ENCODE measurements around the gene EFCAB6. TPM values are rescaled to one million over a fixed set of nuclear protein-coding genes. Genes with fewer than 3 reads are reported as not detected.

EFCAB6 gene
- total and polyA plus RNA-seq, 8 donors, result 0.29 to 10.5 (median 3.5) TPM

- 73 to 86% (median 82%) methylated on average over 3 to 9 of the region's 9 CpGs for WGBS, 5 donors
- no peak for DNase-seq
- TF ChIP-seq EP300 (IDR thresholded peaks at IDR 0.05), result no peak
- TF ChIP-seq CTCF (IDR thresholded peaks at IDR 0.05), result no peak
- TF ChIP-seq POLR2A (IDR thresholded peaks at IDR 0.05), result no peak
- no peak for TF ChIP-seq POLR2AphosphoS5 (IDR thresholded peaks at IDR 0.05)
- Histone ChIP-seq H3K4me3 (no peak overlapping the region), H3K36me3 (no peaks in the 10 kb centered on the region), H3K9me3 (peaks cover 3 to 19% (median 9%) of the 10 kb centered on the region in 4 donors), H3K27me3 (no peaks in the 10 kb centered on the region), H3K27ac (no peak overlapping the region), H3K4me1 (no peaks in the 10 kb centered on the region)
- intact Hi-C loops (cut with DNase I; ENCODE audit: low total_unique reads), result no loop called here
These were observed 177.0 kb downstream of the EFCAB6 start for GRCh38 chr22:43635101-43635500.

GRCh38 chr22:43634316-43634715 lies 177.8 kb downstream of the EFCAB6 start:
- no peaks in the 10 kb centered on the region for H3K4me1 ChIP-seq
- no peak overlapping the region for H3K4me3 ChIP-seq
- TF ChIP-seq POLR2A (IDR thresholded peaks at IDR 0.05) (no peak), EP300 (IDR thresholded peaks at IDR 0.05) (no peak), CTCF (IDR thresholded peaks at IDR 0.05) (no peak), POLR2AphosphoS5 (IDR thresholded peaks at IDR 0.05) (no peak)
- DNase-seq, result no peak
- H3K27me3 ChIP-seq, result no peaks in the 10 kb centered on the region
- 59 to 65% (median 63%) methylated on average over 4 of the region's 4 CpGs for WGBS, 5 donors
- H3K9me3 ChIP-seq, result peaks cover 1 to 11% (median 6%) of the 10 kb centered on the region in 4 donors
- no peak overlapping the region for H3K27ac ChIP-seq
- H3K36me3 ChIP-seq, result no peaks in the 10 kb centered on the region
- intact Hi-C loops (cut with DNase I; ENCODE audit: low total_unique reads), result no loop called here

GRCh38 chr22:43633631-43634285 lies 178.3 kb downstream of the EFCAB6 start:
- intact Hi-C loops (cut with DNase I; ENCODE audit: low total_unique reads), result no loop called here
- Histone ChIP-seq H3K4me3 (no peak overlapping the region), H3K27me3 (no peaks in the 10 kb centered on the region), H3K36me3 (no peaks in the 10 kb centered on the region), H3K9me3 (peaks cover 0 to 5% (median under 1%) of the 10 kb centered on the region in 4 donors), H3K4me1 (no peaks in the 10 kb centered on the region), H3K27ac (no peak overlapping the region)
- DNase-seq, result no peak
- TF ChIP-seq EP300 (IDR thresholded peaks at IDR 0.05), result no peak
- 58 to 82% (median 75%) methylated on average over 13 of the region's 13 CpGs for WGBS, 5 donors

GRCh38 chr22:43631846-43632245 lies 180.3 kb downstream of the EFCAB6 start:
- TF ChIP-seq CTCF (IDR thresholded peaks at IDR 0.05), result no peak
- no peak for TF ChIP-seq POLR2AphosphoS5 (IDR thresholded peaks at IDR 0.05)
- no peak for TF ChIP-seq EP300 (IDR thresholded peaks at IDR 0.05)
- no peak for TF ChIP-seq POLR2A (IDR thresholded peaks at IDR 0.05)
- WGBS, 5 donors, result 91 to 97% (median 95%) methylated on average over 10 of the region's 10 CpGs
- H3K4me3 ChIP-seq, result no peak overlapping the region
- intact Hi-C loops (cut with DNase I; ENCODE audit: low total_unique reads), result no loop called here
- H3K9me3 ChIP-seq, result no peaks in the 10 kb centered on the region
- DNase-seq, result no peak
- no peak overlapping the region for H3K27ac ChIP-seq
- no peaks in the 10 kb centered on the region for H3K27me3 ChIP-seq
- H3K4me1 ChIP-seq, result no peaks in the 10 kb centered on the region
- H3K36me3 ChIP-seq, result no peaks in the 10 kb centered on the region

GRCh38 chr22:43631201-43631600 lies 180.9 kb downstream of the EFCAB6 start:
- intact Hi-C loops (cut with DNase I; ENCODE audit: low total_unique reads), result no loop called here
- H3K4me1 ChIP-seq, result no peaks in the 10 kb centered on the region
- WGBS, 5 donors, result 93 to 96% (median 94%) methylated on average over 11 of the region's 11 CpGs
- TF ChIP-seq CTCF (IDR thresholded peaks at IDR 0.05) (no peak), POLR2A (IDR thresholded peaks at IDR 0.05) (no peak), POLR2AphosphoS5 (IDR thresholded peaks at IDR 0.05) (no peak), EP300 (IDR thresholded peaks at IDR 0.05) (no peak)
- H3K36me3 ChIP-seq, result no peaks in the 10 kb centered on the region
- no peaks in the 10 kb centered on the region for H3K27me3 ChIP-seq
- no peak overlapping the region for H3K4me3 ChIP-seq
- DNase-seq, result no peak
- H3K27ac ChIP-seq, result no peak overlapping the region
- H3K9me3 ChIP-seq, result no peaks in the 10 kb centered on the region
